ENCODE results near the gene ACVR1. TPM values are rescaled to one million over a fixed set of nuclear protein-coding genes. Genes with fewer than 3 reads are reported as not detected.

ACVR1 gene
- 10 to 100 TPM; 13.3 to 42.0 (median 20.6) TPM for total RNA-seq
- polyA plus RNA-seq = 1 to 10 TPM; 6.0 to 7.1 TPM
- total RNA-seq = 17.6 reads per million, percentile 47 among the genes with 10 or more reads in this experiment

DNA sequence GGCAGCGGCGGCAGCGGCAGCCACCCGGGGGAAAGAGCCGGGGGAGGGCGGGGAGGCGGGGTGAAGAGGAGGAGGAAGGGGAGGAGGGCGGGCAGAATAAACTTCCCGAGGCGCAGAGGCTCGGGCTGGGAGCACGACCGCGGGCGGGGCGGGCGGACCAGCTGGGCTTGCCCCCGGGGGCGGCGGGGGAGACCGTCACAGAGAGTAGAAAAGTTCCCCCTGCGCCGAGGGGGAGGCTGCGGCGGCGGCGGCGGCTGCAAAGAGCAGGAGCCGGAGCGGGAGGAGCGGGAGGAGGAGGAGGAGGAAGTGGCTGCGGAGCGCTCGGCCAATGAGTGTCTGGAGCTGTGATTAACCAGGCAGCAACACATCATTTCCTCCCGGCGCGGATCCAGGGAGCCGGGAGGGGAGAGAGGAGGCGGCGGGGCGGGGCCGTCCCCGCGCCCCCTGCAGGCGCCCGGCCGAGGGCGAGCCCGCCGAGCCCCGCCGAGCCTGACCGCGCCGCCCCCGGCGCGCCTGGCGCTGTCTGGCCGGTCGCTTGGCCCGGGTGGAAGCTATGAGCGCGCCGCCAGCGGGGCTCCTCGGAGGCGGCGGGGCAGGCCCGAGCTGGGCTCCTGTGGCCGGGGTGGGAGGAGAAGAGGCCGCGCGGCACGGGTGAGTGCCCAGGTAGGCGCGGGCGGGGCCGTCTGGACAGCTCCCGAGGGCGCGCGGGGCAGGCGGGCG lies at the start of gene ACVR1:
Gene ACVR1 (minus strand): TSS at position 265 of the 720 bp plus-strand sequence. CDS start 76,837 bp downstream, outside the sequence.
- ChIA-PET CTCF (interaction anchor here (0.5 to 2.4 kb wide), 8 partner anchors 8 to 423 kb away, joined by 3 to 12 read pairs (median 6); no protein-coding TSS in a partner anchor), POLR2A (interaction anchor here (0.6 to 4.0 kb wide), 10 partner anchors 9 to 464 kb away, joined by 3 to 50 read pairs (median 6); partner anchors contain the start of gene CYTIP)
- no peaks in the 10 kb centered on the region for H3K9me3 Mint-ChIP-seq
- peak within 1 kb of the TSS; percentile 90 to 98 (median 96) for H3K4me3 Mint-ChIP-seq
- H3K4me3 ChIP-seq (ENCODE audit: low read length) = peak within 1 kb of the TSS; percentile 60
- peak; percentile 68 to 85 (median 75) for DNase-seq
- peaks cover 24 to 63% (median 53%) of the 10 kb centered on the region in 7 donors for H3K4me1 Mint-ChIP-seq
- peak within 1 kb of the TSS; percentile 77 for H3K27ac ChIP-seq (ENCODE audit: low read depth, low read length)
- intact Hi-C loops (cut with micrococcal nuclease) = loop anchor here (1.0 to 10.0 kb wide), 15 partner anchors 21 to 1543 kb away; partner anchors contain the start of genes ACVR1C (in 2 of the 2), CCDC148 (in 2 of the 2), PKP4 (in 2 of the 2) and CYTIP (in 1 of the 2)
- peak within 1 kb of the TSS; percentile 83 to 96 (median 90) for H3K27ac Mint-ChIP-seq
- no peaks in the 10 kb centered on the region for H3K27me3 Mint-ChIP-seq
- H3K27me3 ChIP-seq (ENCODE audit: control insufficient read depth in 2 of 2, insufficient read depth in 2 of 2, low read length in 2 of 2) = no peaks in the 10 kb centered on the region
- no peaks in the 10 kb centered on the region for H3K9me3 ChIP-seq (ENCODE audit: control insufficient read depth in 2 of 3, low read length in 3 of 3)
- H3K4me1 ChIP-seq (ENCODE audit: control insufficient read depth in 2 of 2, insufficient read depth in 2 of 2, low read length in 2 of 2) = peaks cover 12 to 19% of the 10 kb centered on the region in 2 donors
- ATAC-seq = peak; percentile 86
- peaks cover 0 to 25% (median 0%) of the 10 kb centered on the region in 5 donors for H3K36me3 Mint-ChIP-seq
- peaks cover 0 to 3% (median 0%) of the 10 kb centered on the region in 3 experiments for H3K36me3 ChIP-seq (ENCODE audit: control insufficient read depth in 2 of 3, insufficient read depth in 3 of 3, low read length in 3 of 3)

- intact Hi-C loops (cut with micrococcal nuclease) = no loop called here
- ChIA-PET CTCF (no interaction called here), POLR2A (no interaction called here)
- peaks cover 0 to 8% (median 0%) of the 10 kb centered on the region in 5 donors for H3K36me3 Mint-ChIP-seq
- ATAC-seq (no peak), DNase-seq (no peak)
- no peak overlapping the region for H3K4me3 Mint-ChIP-seq
- peaks cover 0 to 5% (median 2%) of the 10 kb centered on the region in 5 donors for H3K27me3 Mint-ChIP-seq
- no peaks in the 10 kb centered on the region for H3K9me3 ChIP-seq (ENCODE audit: control insufficient read depth in 2 of 3, low read length in 3 of 3)
- H3K9me3 Mint-ChIP-seq = peaks cover 0 to 4% (median 0%) of the 10 kb centered on the region in 11 donors
- no peak overlapping the region for H3K4me3 ChIP-seq (ENCODE audit: low read length)
- no peak overlapping the region for H3K27ac ChIP-seq (ENCODE audit: low read depth, low read length)
- H3K36me3 ChIP-seq (ENCODE audit: control insufficient read depth in 2 of 3, insufficient read depth in 3 of 3, low read length in 3 of 3) = no peaks in the 10 kb centered on the region
- H3K4me1 ChIP-seq (ENCODE audit: control insufficient read depth in 2 of 2, insufficient read depth in 2 of 2, low read length in 2 of 2) = no peaks in the 10 kb centered on the region
- H3K27ac Mint-ChIP-seq = no peak overlapping the region
- H3K4me1 Mint-ChIP-seq = no peaks in the 10 kb centered on the region
- no peaks in the 10 kb centered on the region for H3K27me3 ChIP-seq (ENCODE audit: control insufficient read depth in 2 of 2, insufficient read depth in 2 of 2, low read length in 2 of 2)
Observed at GRCh38 chr2:157925071-157925470, 48.9 kb upstream of the ACVR1 start.

DNA sequence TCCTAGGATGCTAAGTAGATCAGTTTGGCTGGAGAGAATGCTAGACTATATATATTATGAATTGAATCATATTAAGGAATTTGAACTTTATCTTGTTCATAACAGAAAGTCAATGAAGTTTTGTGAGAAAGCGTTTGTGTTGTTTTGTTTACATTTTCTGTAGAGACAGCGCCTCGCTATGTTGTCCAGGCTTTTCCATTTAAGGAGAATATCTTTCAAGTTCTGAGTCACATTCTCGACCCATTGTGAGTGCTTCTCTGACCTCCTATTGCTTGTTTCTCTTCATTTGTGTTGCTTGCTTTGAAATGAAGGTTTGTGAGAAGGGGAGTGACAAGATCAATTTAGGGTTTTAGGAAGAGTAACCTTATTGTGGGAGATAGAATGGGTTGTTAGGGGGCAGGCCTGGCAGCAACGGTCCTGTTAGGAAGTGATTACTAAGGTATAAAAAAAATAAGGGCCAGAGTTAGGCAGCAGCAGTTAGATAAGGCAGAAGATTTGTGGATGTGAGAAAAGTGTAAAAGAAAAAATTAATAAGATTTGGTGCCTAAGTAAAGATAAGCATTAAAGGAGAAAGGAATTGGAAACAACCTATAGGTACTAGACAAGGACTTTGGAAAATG lies 47.6 kb upstream of the ACVR1 start:
- Histone ChIP-seq H3K4me3 (ENCODE audit: low read length) (no peak overlapping the region), H3K4me1 (ENCODE audit: control insufficient read depth in 2 of 2, insufficient read depth in 2 of 2, low read length in 2 of 2) (no peaks in the 10 kb centered on the region), H3K27ac (ENCODE audit: low read depth, low read length) (no peak overlapping the region), H3K36me3 (ENCODE audit: control insufficient read depth in 2 of 3, insufficient read depth in 3 of 3, low read length in 3 of 3) (no peaks in the 10 kb centered on the region), H3K9me3 (ENCODE audit: control insufficient read depth in 2 of 3, low read length in 3 of 3) (no peaks in the 10 kb centered on the region), H3K27me3 (ENCODE audit: control insufficient read depth in 2 of 2, insufficient read depth in 2 of 2, low read length in 2 of 2) (no peaks in the 10 kb centered on the region)
- no peaks in the 10 kb centered on the region for H3K4me1 Mint-ChIP-seq
- ChIA-PET CTCF (no interaction called here), POLR2A (no interaction called here)
- ATAC-seq (no peak), DNase-seq (no peak)
- H3K27ac Mint-ChIP-seq = no peak overlapping the region
- H3K36me3 Mint-ChIP-seq = peaks cover 0 to 3% (median 0%) of the 10 kb centered on the region in 5 donors
- H3K9me3 Mint-ChIP-seq = no peaks in the 10 kb centered on the region
- no peak overlapping the region for H3K4me3 Mint-ChIP-seq
- intact Hi-C loops (cut with micrococcal nuclease) = no loop called here
- peaks cover 0 to 9% (median 2%) of the 10 kb centered on the region in 5 donors for H3K27me3 Mint-ChIP-seq

DNA sequence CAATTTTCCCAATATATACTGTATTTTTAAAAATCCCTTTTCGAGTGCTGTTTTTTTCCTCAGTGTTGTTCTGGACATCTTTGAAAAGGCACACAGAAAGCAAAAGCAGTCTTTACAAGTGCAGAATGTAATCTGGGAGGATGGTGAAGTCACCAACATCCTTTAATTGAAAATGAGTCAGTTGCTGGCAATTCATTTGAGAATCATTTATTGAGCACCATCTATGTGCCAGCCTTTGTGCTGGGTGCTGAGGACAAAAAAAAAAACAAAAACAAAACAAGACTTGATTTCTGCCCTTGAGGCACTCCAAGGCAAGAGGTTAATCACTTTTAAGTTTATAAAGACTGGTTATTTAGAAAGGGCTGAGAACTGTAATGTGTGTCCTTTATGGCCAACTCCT lies 46.7 kb upstream of the ACVR1 start:
- Mint-ChIP-seq H3K27ac (no peak overlapping the region), H3K4me3 (no peak overlapping the region), H3K27me3 (peaks cover 0 to 9% (median 2%) of the 10 kb centered on the region in 5 donors), H3K9me3 (no peaks in the 10 kb centered on the region), H3K36me3 (peaks cover 0 to 3% (median 0%) of the 10 kb centered on the region in 5 donors), H3K4me1 (no peaks in the 10 kb centered on the region)
- POLR2A ChIA-PET = no interaction called here
- Histone ChIP-seq H3K4me1 (ENCODE audit: control insufficient read depth in 2 of 2, insufficient read depth in 2 of 2, low read length in 2 of 2) (no peaks in the 10 kb centered on the region), H3K27me3 (ENCODE audit: control insufficient read depth in 2 of 2, insufficient read depth in 2 of 2, low read length in 2 of 2) (no peaks in the 10 kb centered on the region), H3K9me3 (ENCODE audit: control insufficient read depth in 2 of 3, low read length in 3 of 3) (no peaks in the 10 kb centered on the region), H3K27ac (ENCODE audit: low read depth, low read length) (no peak overlapping the region), H3K4me3 (ENCODE audit: low read length) (no peak overlapping the region), H3K36me3 (ENCODE audit: control insufficient read depth in 2 of 3, insufficient read depth in 3 of 3, low read length in 3 of 3) (no peaks in the 10 kb centered on the region)
- no peak for DNase-seq
- CTCF ChIA-PET = no interaction called here
- no peak for ATAC-seq
- intact Hi-C loops (cut with micrococcal nuclease) = no loop called here

DNA sequence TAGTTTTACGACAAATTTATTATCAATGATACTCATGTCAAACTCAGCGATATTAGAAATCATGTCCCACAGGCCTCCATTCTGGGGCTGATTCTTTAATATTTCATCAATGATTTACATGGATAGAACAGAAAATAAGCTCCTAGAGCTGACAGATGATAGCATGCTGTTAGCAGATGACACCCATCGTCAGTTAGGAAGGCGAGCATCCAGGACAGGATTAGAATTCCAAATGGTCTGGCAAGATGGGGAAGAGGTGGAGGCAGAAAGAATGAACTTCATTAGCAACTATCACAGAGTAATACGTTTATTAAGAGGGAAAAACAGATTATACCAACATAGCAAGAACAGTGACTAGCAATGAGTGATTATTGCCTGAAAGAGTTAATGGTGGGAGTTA lies 46.2 kb upstream of the ACVR1 start:
- CTCF ChIA-PET = no interaction called here
- POLR2A ChIA-PET = no interaction called here
- intact Hi-C loops (cut with micrococcal nuclease) = no loop called here

GRCh38 chr2:157920736-157921135 lies 44.6 kb upstream of the ACVR1 start:
- ChIA-PET POLR2A (interaction anchor here (0.7 kb wide), 1 partner anchor 627 kb away, joined by 4 read pairs; no protein-coding TSS in a partner anchor), CTCF (interaction anchor here (0.6 kb wide), 1 partner anchor 140 kb away, joined by 5 read pairs; no protein-coding TSS in a partner anchor)
- Mint-ChIP-seq H3K27me3 (peaks cover 0 to 9% (median 2%) of the 10 kb centered on the region in 5 donors), H3K9me3 (peaks cover 0 to 1% (median 0%) of the 10 kb centered on the region in 11 donors), H3K4me1 (no peaks in the 10 kb centered on the region), H3K4me3 (no peak overlapping the region), H3K36me3 (peaks cover 0 to 3% (median 0%) of the 10 kb centered on the region in 5 donors), H3K27ac (peak overlapping the region in 1 of 9 donors; percentile 19)
- Histone ChIP-seq H3K27ac (ENCODE audit: low read depth, low read length) (no peak overlapping the region), H3K4me3 (ENCODE audit: low read length) (no peak overlapping the region), H3K9me3 (ENCODE audit: control insufficient read depth in 2 of 3, low read length in 3 of 3) (no peaks in the 10 kb centered on the region), H3K36me3 (ENCODE audit: control insufficient read depth in 2 of 3, insufficient read depth in 3 of 3, low read length in 3 of 3) (no peaks in the 10 kb centered on the region), H3K27me3 (ENCODE audit: control insufficient read depth in 2 of 2, insufficient read depth in 2 of 2, low read length in 2 of 2) (no peaks in the 10 kb centered on the region), H3K4me1 (ENCODE audit: control insufficient read depth in 2 of 2, insufficient read depth in 2 of 2, low read length in 2 of 2) (no peaks in the 10 kb centered on the region)
- intact Hi-C loops (cut with micrococcal nuclease) = no loop called here
- DNase-seq (no peak), ATAC-seq (no peak)

More for the DNA sequence above, 46.2 kb upstream of the ACVR1 start:
- Mint-ChIP-seq H3K4me1 (no peaks in the 10 kb centered on the region), H3K4me3 (no peak overlapping the region), H3K27me3 (peaks cover 0 to 9% (median 2%) of the 10 kb centered on the region in 5 donors), H3K27ac (no peak overlapping the region), H3K9me3 (peaks cover 0 to 1% (median 0%) of the 10 kb centered on the region in 11 donors), H3K36me3 (peaks cover 0 to 3% (median 0%) of the 10 kb centered on the region in 5 donors)
- no peaks in the 10 kb centered on the region for H3K27me3 ChIP-seq (ENCODE audit: control insufficient read depth in 2 of 2, insufficient read depth in 2 of 2, low read length in 2 of 2)
- no peak for ATAC-seq
- H3K9me3 ChIP-seq (ENCODE audit: control insufficient read depth in 2 of 3, low read length in 3 of 3) = no peaks in the 10 kb centered on the region
- no peak overlapping the region for H3K4me3 ChIP-seq (ENCODE audit: low read length)
- no peak for DNase-seq
- H3K36me3 ChIP-seq (ENCODE audit: control insufficient read depth in 2 of 3, insufficient read depth in 3 of 3, low read length in 3 of 3) = no peaks in the 10 kb centered on the region
- H3K27ac ChIP-seq (ENCODE audit: low read depth, low read length) = no peak overlapping the region
- no peaks in the 10 kb centered on the region for H3K4me1 ChIP-seq (ENCODE audit: control insufficient read depth in 2 of 2, insufficient read depth in 2 of 2, low read length in 2 of 2)
